Activated CD8-positive, alpha-beta memory T cell treated with anti-CD3 and anti-CD28 coated beads, Interleukin-2, amount 50 U/mL, for 24 hours (primary cell): ENCODE results near the gene RECQL.

ENCODE experiments used
- DNase-seq: peaks from one replicate; pipeline ENCODE4 v3.0.0-alpha.2; 2020; ENCODE audit errors: extremely low read depth

Gene RECQL

DNA sequence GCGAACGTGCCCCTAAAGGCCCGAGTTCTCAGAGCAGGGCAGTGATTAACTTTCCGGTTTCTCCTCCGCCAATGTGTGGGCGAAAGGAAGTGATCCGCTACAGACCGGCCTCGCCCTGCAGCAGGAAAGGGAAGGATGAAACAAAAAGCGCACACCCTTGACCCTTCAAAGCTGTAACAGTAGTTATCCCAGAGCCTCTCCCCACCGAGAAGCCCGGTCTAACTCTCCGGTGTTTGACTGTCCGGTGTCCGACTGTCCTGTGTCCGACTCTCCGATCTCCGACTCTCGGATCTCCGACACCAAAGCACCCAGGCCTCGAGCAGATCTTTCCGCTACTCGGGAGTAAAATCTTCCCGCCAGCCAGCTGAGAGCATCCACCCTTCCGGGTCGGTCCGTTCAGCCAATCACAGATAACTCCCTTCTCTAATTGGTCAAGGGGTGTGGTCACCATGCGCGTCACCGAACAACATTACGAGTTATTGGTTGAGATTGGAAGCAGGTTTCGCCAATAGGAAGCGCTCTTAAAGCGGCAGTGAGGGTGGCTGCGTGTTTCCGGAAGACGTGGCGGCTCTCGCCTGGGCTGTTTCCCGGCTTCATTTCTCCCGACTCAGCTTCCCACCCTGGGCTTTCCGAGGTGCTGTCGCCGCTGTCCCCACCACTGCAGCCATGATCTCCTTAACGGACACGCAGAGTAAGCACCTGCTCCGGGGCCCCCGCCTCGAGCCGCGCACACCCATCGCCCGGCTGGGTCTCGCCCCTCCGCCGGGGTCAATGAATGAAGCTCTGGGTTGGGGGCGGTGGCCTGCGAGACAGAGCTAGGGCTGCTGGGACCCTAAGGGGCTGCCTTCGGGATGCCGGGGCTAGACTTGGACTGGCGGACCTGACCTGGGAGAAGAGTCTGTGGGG is at the start of gene RECQL, which contains the start of gene GOLT1B:
RECQL (minus strand) TSS at position 378 of the 906 bp plus-strand sequence. CDS start 2,065 bp downstream, outside the sequence.
GOLT1B (plus strand) TSS at position 532 of the 906 bp plus-strand sequence; CDS start at position 667, 135 bp downstream.
- DNase-seq: peak; percentile 89

DNA sequence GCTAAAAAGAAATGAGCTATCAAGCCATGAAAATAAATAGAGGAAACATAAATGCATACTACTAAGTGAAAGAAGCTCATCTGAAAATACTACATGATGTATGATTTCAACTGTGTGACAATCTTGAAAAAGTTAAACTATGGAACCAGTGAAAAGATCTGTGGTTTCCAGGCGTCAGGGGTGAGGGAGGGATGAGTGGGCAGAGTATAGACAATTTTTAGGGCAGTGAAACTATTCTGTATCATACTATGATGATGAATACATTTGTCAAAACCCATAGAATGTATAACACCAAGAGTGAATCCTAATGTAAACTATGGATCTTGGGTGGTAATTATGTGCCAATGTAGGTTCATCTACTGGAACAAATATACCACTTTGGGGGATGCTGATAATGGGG is 46.0 kb upstream of the RECQL start:
- DNase-seq: no peak

DNA sequence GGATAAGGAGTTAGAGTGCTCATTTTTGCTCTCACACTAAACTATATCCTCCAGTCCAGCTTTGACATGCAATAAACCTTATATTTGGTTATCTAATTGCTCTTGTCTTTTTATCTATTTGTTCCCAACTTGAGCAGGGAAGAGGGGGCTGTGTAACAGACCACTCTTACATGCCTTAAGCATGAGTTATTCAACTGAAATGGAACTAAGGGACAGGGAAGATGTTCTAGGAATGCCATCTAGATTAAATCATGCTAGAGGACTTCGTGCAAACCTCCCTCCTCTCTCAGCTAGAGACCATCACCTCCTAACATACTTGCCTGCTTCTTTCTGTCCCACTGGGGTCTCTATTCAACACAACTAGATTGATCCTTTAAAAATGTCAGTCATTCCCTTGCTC is 45.3 kb upstream of the RECQL start:
- DNase-seq: no peak

- DNase-seq: no peak
These were observed 44.1 kb upstream of the RECQL start for GRCh38 chr12:21545557-21545956.

- DNase-seq: no peak
These were observed 41.7 kb upstream of the RECQL start for GRCh38 chr12:21543151-21543550.

GRCh38 chr12:21542403-21542802 is 41.0 kb upstream of the RECQL start:
- no peak for DNase-seq

GRCh38 chr12:21541773-21542172 is 40.3 kb upstream of the RECQL start:
- DNase-seq: no peak

GRCh38 chr12:21539797-21540196 is 38.4 kb upstream of the RECQL start:
- DNase-seq: no peak

- no peak for DNase-seq
These were observed 36.7 kb upstream of the RECQL start for GRCh38 chr12:21538061-21538653.

DNA sequence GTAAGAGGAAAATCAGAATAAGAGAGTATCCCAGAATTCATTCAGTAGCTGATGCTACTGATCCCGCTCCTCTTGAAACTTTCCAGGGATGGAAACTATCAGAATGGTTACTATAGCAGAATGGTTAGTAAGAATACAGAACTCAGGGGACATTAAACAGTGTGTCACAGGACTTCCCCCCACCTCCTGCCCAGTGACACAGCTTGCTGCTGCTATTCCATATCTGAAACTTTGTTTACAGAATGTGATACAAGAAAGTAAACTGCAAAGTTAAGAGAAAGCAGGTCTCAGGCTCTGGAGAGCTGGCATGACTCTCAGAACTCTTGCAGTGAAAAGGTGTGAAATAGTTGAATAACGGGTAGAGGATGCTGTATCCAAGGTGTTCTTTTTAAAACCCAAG is 28.0 kb upstream of the RECQL start:
- DNase-seq: no peak

DNA sequence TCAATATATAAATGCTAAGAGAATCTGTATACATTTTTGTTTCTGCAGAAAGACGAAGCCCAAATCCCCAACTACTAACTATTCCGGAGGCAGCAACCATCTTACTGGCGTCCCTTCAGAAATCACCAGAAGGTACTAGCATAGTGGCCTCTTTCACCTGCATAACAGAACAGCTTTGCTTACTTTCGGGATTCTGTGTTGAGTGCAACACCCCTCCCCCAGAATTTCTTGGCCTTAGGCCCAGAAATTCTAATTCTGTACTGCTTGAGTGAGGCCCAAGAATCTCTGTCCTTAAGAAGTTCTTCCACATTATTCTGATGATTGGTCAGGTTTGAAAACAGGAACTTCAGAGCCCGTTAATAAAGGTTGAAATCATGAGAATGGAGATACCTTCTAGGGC is 27.5 kb upstream of the RECQL start:
- DNase-seq: no peak

GRCh38 chr12:21527451-21528180 is 26.2 kb upstream of the RECQL start:
- DNase-seq: no peak

DNA sequence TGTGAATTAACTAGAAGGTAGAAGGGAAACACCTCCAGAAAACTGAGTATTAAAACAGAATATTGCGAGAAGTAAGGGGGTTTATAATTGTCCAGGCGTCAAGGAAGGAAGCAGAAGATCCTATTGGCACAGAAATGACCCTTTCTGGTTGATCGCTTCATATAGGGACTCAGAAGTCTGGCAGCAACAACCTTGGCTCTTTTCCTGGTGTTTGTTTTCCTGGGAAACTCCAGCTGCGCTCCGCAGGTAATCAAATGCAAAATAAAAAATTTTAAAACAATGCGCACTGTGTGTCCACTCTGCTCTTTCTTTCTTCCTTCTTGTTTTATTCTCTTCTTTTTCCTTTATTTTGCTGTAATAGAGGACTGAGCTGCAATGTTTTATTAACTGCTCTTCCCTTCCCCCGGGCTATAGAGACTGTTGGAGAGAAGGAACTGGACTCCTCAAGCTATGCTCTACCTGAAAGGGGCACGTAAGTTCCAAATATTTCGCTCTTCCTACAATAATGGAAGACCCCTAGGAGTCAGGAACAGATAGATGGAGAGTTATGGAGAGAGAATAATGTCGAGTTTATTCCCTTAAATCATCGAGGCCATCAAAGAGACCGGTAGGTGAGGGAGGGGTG is 25.4 kb upstream of the RECQL start:
- no peak for DNase-seq

- no peak for DNase-seq
These were observed 24.6 kb upstream of the RECQL start, which contains the start of gene SPX for GRCh38 chr12:21526053-21526452. SPX (plus strand) TSS chr12:21526296; CDS start chr12:21526473, 177 bp downstream.

DNA sequence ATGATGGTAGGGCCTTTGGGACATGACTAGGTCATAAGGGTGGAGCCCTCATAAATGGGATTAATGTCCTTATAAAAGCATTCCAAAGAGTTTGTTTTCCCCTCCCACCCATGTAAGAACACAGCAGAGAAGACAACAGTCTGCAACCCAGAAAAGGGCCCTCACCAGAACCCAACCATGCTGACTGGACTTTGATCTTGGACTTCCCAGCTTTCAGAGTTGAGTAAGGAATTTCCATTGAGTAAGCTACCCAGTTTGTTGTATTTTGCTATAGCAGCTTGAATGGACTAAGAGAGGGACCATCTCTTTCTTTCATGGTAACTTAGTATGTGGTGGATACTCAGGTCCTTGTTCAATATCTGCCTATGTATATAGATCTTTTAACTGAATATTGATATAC is 21.7 kb upstream of the RECQL start:
- no peak for DNase-seq

- no peak for DNase-seq
These were observed 20.1 kb upstream of the RECQL start for GRCh38 chr12:21521541-21521940.

DNA sequence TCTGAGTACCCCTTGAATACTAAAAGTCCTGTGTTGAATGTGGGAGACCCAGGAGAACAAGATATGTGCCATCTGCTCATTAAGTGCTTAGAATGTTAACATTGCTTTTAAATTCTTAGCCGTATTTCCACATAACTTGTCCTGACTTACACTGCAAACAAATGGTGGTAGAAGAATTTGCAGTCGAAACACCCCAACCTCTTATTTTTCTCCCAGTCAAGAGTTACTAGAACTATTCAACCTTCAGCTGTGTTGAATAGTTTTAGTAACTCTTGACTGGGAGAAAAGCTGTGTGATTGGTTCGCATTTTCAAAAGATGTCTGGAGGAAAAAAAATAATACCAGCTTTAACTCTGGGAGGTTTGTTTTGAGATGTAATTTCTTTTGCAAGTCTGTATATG is 17.0 kb upstream of the RECQL start:
- no peak for DNase-seq

- DNase-seq: no peak
These were observed 14.8 kb upstream of the RECQL start for GRCh38 chr12:21516281-21516680.

DNA sequence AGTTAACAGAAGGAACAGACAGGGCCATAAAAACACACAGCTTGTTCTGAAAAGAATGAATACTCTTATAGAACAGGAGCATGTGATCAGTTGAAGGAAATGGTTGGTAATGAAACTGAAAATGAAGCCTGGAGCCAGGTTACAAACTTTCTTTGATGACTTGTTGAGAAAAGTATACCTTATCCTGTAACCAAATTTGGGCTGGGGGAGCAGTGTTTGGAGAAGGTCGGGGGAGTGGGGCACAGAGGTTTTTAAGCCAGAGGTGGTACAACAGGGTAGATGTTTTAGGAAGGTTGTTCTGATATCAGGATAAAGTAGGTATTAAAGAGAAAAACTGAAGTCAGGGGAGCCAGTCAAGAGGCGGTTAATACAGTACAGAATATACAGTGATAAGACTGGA is 8.3 kb upstream of the RECQL start:
- DNase-seq: no peak

GRCh38 chr12:21507849-21508248 is 6.4 kb upstream of the RECQL start:
- DNase-seq: no peak

GRCh38 chr12:21505888-21506287 is 4.5 kb upstream of the RECQL start:
- DNase-seq: no peak

DNA sequence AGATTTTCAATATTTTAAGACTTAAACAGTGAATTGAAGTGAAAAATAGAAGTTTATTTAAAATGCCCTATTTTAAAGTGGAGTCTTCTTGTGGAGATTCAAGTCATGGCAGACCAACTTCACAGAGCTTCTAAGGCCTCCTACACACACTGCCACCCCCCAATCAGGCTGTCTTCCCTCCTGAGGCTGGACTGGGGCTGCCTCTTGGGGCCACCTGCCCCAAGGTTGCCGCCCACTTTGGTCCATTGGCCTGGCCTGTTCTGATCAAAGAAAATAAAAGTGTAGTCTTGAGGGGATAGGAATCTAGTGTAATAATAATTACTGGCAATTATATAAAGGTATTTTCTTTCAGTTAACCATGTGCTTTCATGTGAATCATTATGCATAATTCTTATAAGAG is 1.4 kb upstream of the RECQL start:
- no peak for DNase-seq
